OCI-LY7 (cell line): Measurements from ENCODE around the gene CEP170B. TPM values are rescaled to one million over a fixed set of nuclear protein-coding genes. Genes with fewer than 3 reads are reported as not detected.

Experiments
- BruUV-seq: library from RNA; stranded (reverse); fragments of 400-500 nt; replicated peaks from 2 replicates; lab custom pipeline; 2021; lab: Mats Ljungman, UMichigan
- CTCF ChIA-PET: fragments of 300-600 bp; sonication (Branson Sonifier 250); formaldehyde crosslinking; loops from one replicate; lab custom pipeline; 2022; ENCODE audit warnings: antibody characterized with exemption; ENCODE audit not compliant: unreplicated experiment; lab: Charles Lee
- POLR2A ChIA-PET: fragments of 300-600 bp; sonication (Branson Sonifier 250); formaldehyde crosslinking; loops from one replicate; lab custom pipeline; 2022; ENCODE audit warnings: antibody characterized with exemption; lab: Charles Lee
- DNase-seq: peaks from one replicate; pipeline ENCODE4 v3.0.0-alpha.2; 2015; ENCODE audit warnings: low spot score
- H2AFZ ChIP-seq: fragments of 200-600 bp; sonication (generic), shearing (Covaris generic); 2 replicates; pipeline ENCODE4 v1.6.1; 2014; ENCODE audit warnings: mild to moderate bottlenecking, antibody characterized with exemption, low read length, moderate library complexity
- H3K27ac ChIP-seq: fragments of 200-600 bp; sonication (generic); 2 replicates; pipeline ENCODE4 v1.5.1; 2014; ENCODE audit warnings: mixed run types, low read depth, mild to moderate bottlenecking, moderate library complexity, low read length, inconsistent platforms; ENCODE audit not compliant: poor library complexity, severe bottlenecking
- H3K36me3 ChIP-seq: fragments of 200-600 bp; sonication (generic); 2 replicates; pipeline ENCODE4 v1.6.1; 2014; ENCODE audit warnings: mild to moderate bottlenecking, antibody characterized with exemption, low read length, moderate library complexity, mixed read lengths; ENCODE audit not compliant: insufficient read depth
- H3K4me1 ChIP-seq: fragments of 200-600 bp; sonication (generic); 2 replicates; pipeline ENCODE4 v1.5.1; 2014; ENCODE audit warnings: mild to moderate bottlenecking, low read length; ENCODE audit not compliant: insufficient read depth, poor library complexity, severe bottlenecking
- H3K4me2 ChIP-seq: fragments of 200-600 bp; sonication (generic); 2 replicates; pipeline ENCODE4 v1.6.1; 2014; ENCODE audit warnings: mild to moderate bottlenecking, low read length
- H3K4me3 ChIP-seq: fragments of 200-600 bp; sonication (generic); 2 replicates; pipeline ENCODE4 v1.5.1; 2014; ENCODE audit warnings: mild to moderate bottlenecking, low read depth, low read length; ENCODE audit not compliant: poor library complexity, severe bottlenecking
- H3K79me2 ChIP-seq: fragments of 200-600 bp; sonication (generic); 2 replicates; pipeline ENCODE4 v1.6.1; 2016; ENCODE audit warnings: low read depth, mild to moderate bottlenecking, low read length, moderate library complexity, mixed read lengths; ENCODE audit not compliant: insufficient read depth
- H3K9me2 ChIP-seq: fragments of 200-600 bp; sonication (generic); 2 replicates; pipeline ENCODE4 v1.6.1; 2016; ENCODE audit warnings: mild to moderate bottlenecking, low read length, mixed read lengths; ENCODE audit not compliant: insufficient read depth
- H3K9me3 ChIP-seq: fragments of 200-600 bp; sonication (generic); 2 replicates; pipeline ENCODE4 v1.6.1; 2014; ENCODE audit warnings: mild to moderate bottlenecking, mixed run types, low read length, mixed read lengths
- H4K20me1 ChIP-seq: fragments of 200-600 bp; sonication (generic); 2 replicates; pipeline ENCODE4 v1.6.1; 2014; ENCODE audit warnings: mild to moderate bottlenecking, antibody characterized with exemption, low read length, moderate library complexity, mixed read lengths; ENCODE audit not compliant: insufficient read depth
- EZH2phosphoT487 ChIP-seq: fragments of 200-600 bp; sonication (generic); IDR thresholded peaks from 2 replicates; pipeline ENCODE4 v1.6.1; 2018; ENCODE audit warnings: low read depth, borderline replicate concordance, mild to moderate bottlenecking, mixed run types, antibody characterized with exemption, low read length, moderate library complexity, mixed read lengths
- intact Hi-C: fragments of 100-400 bp; cut with micrococcal nuclease; formaldehyde crosslinking; loops from one replicate; pipeline ENCODE4 v1.10.0; 2022; ENCODE audit not compliant: unreplicated experiment
- total RNA-seq, 2 experiments: library from RNA; depleted of rRNA in 1 of 2; stranded (reverse); fragments of >200 nt in 1 of 2; shearing (Covaris generic) in 1 of 2; gene quantifications; 2 replicates each; pipeline ENCODE4 v1.2.3, GENCODE V29; 2014 to 2022
- TF ChIP-seq, protein P1 (sequence below): fragments of 200-600 bp; sonication (generic); conservative IDR thresholded peaks from 2 replicates; pipeline ENCODE4 v1.5.1; 2014; ENCODE audit warnings: mild to moderate bottlenecking, antibody characterized with exemption, low read length, moderate library complexity, mixed read lengths

Gene CEP170B
- total RNA-seq, 2 experiments from 2014 or later: 0.10 to 0.16 TPM

GRCh38 chr14:104874110-104874531 is 9.1 kb downstream of the CEP170B start:
- Histone ChIP-seq H3K9me2 (no peaks in the 10 kb centered on the region), H4K20me1 (no peaks in the 10 kb centered on the region), H3K36me3 (no peaks in the 10 kb centered on the region), H3K4me2 (no peak overlapping the region), H3K4me3 (no peak overlapping the region), H3K79me2 (no peaks in the 10 kb centered on the region), H2AFZ (no peak overlapping the region), H3K9me3 (no peaks in the 10 kb centered on the region), H3K4me1 (peaks cover 4% of the 10 kb centered on the region), H3K27ac (no peak overlapping the region)
- POLR2A ChIA-PET: no interaction called here
- no TSS peak for BruUV-seq
- DNase-seq: no peak
- CTCF ChIA-PET: no interaction called here
- TF ChIP-seq EZH2phosphoT487: no peak
- TF ChIP-seq, protein P1, sequence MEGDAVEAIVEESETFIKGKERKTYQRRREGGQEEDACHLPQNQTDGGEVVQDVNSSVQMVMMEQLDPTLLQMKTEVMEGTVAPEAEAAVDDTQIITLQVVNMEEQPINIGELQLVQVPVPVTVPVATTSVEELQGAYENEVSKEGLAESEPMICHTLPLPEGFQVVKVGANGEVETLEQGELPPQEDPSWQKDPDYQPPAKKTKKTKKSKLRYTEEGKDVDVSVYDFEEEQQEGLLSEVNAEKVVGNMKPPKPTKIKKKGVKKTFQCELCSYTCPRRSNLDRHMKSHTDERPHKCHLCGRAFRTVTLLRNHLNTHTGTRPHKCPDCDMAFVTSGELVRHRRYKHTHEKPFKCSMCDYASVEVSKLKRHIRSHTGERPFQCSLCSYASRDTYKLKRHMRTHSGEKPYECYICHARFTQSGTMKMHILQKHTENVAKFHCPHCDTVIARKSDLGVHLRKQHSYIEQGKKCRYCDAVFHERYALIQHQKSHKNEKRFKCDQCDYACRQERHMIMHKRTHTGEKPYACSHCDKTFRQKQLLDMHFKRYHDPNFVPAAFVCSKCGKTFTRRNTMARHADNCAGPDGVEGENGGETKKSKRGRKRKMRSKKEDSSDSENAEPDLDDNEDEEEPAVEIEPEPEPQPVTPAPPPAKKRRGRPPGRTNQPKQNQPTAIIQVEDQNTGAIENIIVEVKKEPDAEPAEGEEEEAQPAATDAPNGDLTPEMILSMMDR: no peak
- intact Hi-C loops: no loop called here

DNA sequence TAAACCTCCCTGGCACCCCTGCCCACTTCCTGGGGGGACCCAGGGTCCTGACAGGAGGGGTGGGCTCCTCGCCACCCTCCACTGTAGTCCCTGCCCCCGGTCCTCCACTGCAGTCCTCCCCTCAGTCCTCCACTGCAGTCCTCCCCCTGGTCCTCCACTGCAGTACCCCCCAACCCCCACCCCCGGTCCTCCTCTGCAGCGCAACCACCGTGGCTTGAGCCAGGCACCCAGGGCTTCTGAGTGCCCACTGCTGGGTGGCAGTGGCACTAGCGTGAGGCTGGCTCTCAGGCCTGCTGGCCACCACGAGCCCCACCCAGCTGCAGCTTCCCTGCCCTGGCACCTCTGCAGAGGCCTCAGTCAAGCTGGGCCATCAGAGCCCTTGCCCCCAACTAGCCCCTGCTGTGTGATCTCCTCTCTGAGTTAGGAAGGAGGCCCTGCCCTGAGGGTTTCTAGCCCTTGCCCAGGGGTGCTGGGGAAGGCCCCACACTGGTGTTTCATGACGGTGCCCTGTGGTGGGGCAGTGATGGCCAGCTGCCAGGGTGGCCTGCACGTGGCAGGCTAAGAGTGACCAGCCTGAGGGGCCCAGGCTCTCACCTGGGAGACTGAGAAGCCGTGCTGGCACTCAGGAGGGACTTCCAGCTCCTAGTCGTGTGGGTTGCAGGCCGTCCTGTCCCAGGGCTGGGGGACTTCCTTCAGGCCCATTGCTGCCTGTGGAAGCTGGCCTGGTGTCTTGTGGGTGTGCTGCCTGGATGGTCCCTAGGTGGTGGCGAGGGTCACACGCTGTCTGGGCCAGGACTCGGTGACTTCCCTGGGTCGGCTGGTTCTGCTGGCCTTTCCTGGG is 9.7 kb downstream of the CEP170B start:
- peaks cover 4% of the 10 kb centered on the region for H3K4me1 ChIP-seq
- no peaks in the 10 kb centered on the region for H3K79me2 ChIP-seq
- DNase-seq: no peak
- POLR2A ChIA-PET: no interaction called here
- intact Hi-C loops: loop anchor here (5.0 kb wide), 1 partner anchor 122 kb away; the partner anchor contains the start of gene SIVA1
- H2AFZ ChIP-seq: no peak overlapping the region
- no peaks in the 10 kb centered on the region for H3K36me3 ChIP-seq
- H3K4me3 ChIP-seq: no peak overlapping the region
- no TSS peak for BruUV-seq
- H3K4me2 ChIP-seq: no peak overlapping the region
- no peak overlapping the region for H3K27ac ChIP-seq
- no peaks in the 10 kb centered on the region for H4K20me1 ChIP-seq
- no peak for TF ChIP-seq EZH2phosphoT487
- TF ChIP-seq, protein P1: no peak
- no peaks in the 10 kb centered on the region for H3K9me3 ChIP-seq
- CTCF ChIA-PET: no interaction called here
- H3K9me2 ChIP-seq: no peaks in the 10 kb centered on the region

DNA sequence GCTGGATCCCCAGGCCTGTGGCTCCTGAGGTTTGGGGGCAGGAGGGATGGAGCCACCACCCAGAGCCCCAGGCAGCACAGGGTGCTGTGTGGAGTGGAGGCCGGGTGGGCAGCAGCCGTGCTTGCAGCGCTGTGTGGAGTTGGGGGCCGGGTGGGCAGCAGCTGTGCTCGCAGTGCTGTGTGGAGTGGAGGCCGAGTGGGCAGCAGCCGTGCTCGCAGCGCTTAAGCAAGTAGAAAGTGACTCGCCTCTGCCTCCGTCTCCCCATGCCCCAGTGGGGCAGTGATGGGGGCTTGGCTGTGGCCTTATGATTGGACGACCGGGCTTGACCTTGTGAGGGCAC is 10.3 kb downstream of the CEP170B start:
- no peaks in the 10 kb centered on the region for H3K9me2 ChIP-seq
- peaks cover 4% of the 10 kb centered on the region for H3K4me1 ChIP-seq
- no peaks in the 10 kb centered on the region for H4K20me1 ChIP-seq
- CTCF ChIA-PET: no interaction called here
- H3K4me3 ChIP-seq: no peak overlapping the region
- no TSS peak for BruUV-seq
- POLR2A ChIA-PET: no interaction called here
- H3K9me3 ChIP-seq: no peaks in the 10 kb centered on the region
- TF ChIP-seq, protein P1: no peak
- no peak for TF ChIP-seq EZH2phosphoT487
- H2AFZ ChIP-seq: no peak overlapping the region
- H3K4me2 ChIP-seq: no peak overlapping the region
- no peak overlapping the region for H3K27ac ChIP-seq
- no peaks in the 10 kb centered on the region for H3K79me2 ChIP-seq
- intact Hi-C loops: loop anchor here (5.0 kb wide), 1 partner anchor 123 kb away; the partner anchor contains the start of gene SIVA1
- DNase-seq: no peak
- H3K36me3 ChIP-seq: no peaks in the 10 kb centered on the region
